ENCODE measurements around the gene BRD9.

GRCh38 chr5:865771-866170, 26.8 kb downstream of the BRD9 start:
- TF ChIP-seq SUZ12 (IDR thresholded peaks at IDR 0.05) (no peak), SP1 (IDR thresholded peaks at IDR 0.05) (no peak), ARNT (IDR thresholded peaks at IDR 0.05) (no peak), LEF1 (IDR thresholded peaks at IDR 0.05; ENCODE audit: borderline replicate concordance) (no peak)

Measured in HEK293T (cell line).